ENCODE data around the gene NEMF.

The NEMF gene

DNA sequence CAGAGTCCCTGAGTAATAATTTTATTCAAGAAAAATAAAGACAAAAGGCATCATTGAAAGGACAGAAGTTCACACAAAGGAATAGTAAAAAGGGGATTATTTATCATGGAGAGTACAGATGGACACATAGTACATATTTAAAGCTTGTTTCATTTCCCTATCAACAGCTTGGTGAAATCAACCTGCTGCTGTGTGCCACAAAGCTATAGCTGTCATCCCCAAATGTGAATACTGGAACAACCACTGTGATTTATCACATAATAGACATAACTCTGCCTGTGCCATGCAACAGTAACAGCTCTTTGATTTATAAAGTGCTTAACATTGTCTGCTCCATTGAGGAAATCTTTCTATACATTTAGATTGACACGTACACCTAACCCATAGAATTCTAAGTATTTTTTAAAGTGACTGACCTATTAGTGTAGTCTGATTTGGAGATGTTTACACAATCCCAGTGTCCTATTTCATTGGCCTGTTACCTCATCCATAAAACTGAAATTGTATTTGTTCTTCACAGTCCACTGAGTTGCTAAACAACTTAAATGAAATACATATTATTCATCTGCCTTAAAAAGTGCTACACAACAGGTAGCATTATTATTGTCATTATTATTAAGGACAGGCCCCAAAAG is 3.3 kb downstream of the NEMF start (continued):
- TF ChIP-seq ZBTB10 (tag by site-specific recombination; IDR thresholded peaks at IDR 0.05) (no peak), ZNF843 (tag by site-specific recombination; IDR thresholded peaks at IDR 0.05) (peak; percentile 84), ZNF157 (tag by site-specific recombination; IDR thresholded peaks at IDR 0.05) (no peak), ZNF155 (tag by site-specific recombination; IDR thresholded peaks at IDR 0.05) (no peak), YY1 (tag by site-specific recombination; IDR thresholded peaks at IDR 0.05) (no peak), ZNF580 (tag by site-specific recombination; IDR thresholded peaks at IDR 0.05) (no peak), OSR2 (tag by site-specific recombination; IDR thresholded peaks at IDR 0.05) (peak; percentile 76), ZNF571 (tag by site-specific recombination; IDR thresholded peaks at IDR 0.05) (no peak), ZNF501 (tag by site-specific recombination; IDR thresholded peaks at IDR 0.05) (no peak), ZNF623 (tag by site-specific recombination; IDR thresholded peaks at IDR 0.05) (no peak), ZNF624 (tag by site-specific recombination; IDR thresholded peaks at IDR 0.05) (no peak), ZSCAN16 (tag by site-specific recombination; IDR thresholded peaks at IDR 0.05) (no peak), KLF1 (tag by site-specific recombination; IDR thresholded peaks at IDR 0.05) (no peak), ZNF398 (tag by site-specific recombination; IDR thresholded peaks at IDR 0.05) (no peak), ZNF138 (tag by site-specific recombination; IDR thresholded peaks at IDR 0.05; ENCODE audit: borderline replicate concordance) (no peak), ZNF302 (tag by site-specific recombination; IDR thresholded peaks at IDR 0.05; ENCODE audit: low read depth) (no peak), ZNF416 (tag by site-specific recombination; IDR thresholded peaks at IDR 0.05) (no peak), ZNF311 (tag by site-specific recombination; IDR thresholded peaks at IDR 0.05; ENCODE audit: borderline replicate concordance) (no peak), SCRT2 (tag by site-specific recombination; IDR thresholded peaks at IDR 0.05) (peak; percentile 97), GLI2 (tag by site-specific recombination; IDR thresholded peaks at IDR 0.05; ENCODE audit: borderline replicate concordance, low read depth) (no peak), ZNF514 (tag by site-specific recombination; IDR thresholded peaks at IDR 0.05) (no peak), KLF16 (tag by site-specific recombination; IDR thresholded peaks at IDR 0.05) (no peak), SP3 (tag by site-specific recombination; IDR thresholded peaks at IDR 0.05) (no peak), ZNF621 (tag by site-specific recombination; IDR thresholded peaks at IDR 0.05) (no peak), PRDM1 (tag by site-specific recombination; IDR thresholded peaks at IDR 0.05) (no peak), ZNF19 (tag by site-specific recombination; IDR thresholded peaks at IDR 0.05; ENCODE audit: low read depth) (no peak), GLIS2 (tag by site-specific recombination; IDR thresholded peaks at IDR 0.05) (no peak), ZNF37A (tag by site-specific recombination; IDR thresholded peaks at IDR 0.05) (no peak), ZNF747 (tag by site-specific recombination; IDR thresholded peaks at IDR 0.05) (no peak), HOXC10 (CRISPR knock-in tag; IDR thresholded peaks at IDR 0.05) (no peak)
- TF ChIP-seq, protein P1, sequence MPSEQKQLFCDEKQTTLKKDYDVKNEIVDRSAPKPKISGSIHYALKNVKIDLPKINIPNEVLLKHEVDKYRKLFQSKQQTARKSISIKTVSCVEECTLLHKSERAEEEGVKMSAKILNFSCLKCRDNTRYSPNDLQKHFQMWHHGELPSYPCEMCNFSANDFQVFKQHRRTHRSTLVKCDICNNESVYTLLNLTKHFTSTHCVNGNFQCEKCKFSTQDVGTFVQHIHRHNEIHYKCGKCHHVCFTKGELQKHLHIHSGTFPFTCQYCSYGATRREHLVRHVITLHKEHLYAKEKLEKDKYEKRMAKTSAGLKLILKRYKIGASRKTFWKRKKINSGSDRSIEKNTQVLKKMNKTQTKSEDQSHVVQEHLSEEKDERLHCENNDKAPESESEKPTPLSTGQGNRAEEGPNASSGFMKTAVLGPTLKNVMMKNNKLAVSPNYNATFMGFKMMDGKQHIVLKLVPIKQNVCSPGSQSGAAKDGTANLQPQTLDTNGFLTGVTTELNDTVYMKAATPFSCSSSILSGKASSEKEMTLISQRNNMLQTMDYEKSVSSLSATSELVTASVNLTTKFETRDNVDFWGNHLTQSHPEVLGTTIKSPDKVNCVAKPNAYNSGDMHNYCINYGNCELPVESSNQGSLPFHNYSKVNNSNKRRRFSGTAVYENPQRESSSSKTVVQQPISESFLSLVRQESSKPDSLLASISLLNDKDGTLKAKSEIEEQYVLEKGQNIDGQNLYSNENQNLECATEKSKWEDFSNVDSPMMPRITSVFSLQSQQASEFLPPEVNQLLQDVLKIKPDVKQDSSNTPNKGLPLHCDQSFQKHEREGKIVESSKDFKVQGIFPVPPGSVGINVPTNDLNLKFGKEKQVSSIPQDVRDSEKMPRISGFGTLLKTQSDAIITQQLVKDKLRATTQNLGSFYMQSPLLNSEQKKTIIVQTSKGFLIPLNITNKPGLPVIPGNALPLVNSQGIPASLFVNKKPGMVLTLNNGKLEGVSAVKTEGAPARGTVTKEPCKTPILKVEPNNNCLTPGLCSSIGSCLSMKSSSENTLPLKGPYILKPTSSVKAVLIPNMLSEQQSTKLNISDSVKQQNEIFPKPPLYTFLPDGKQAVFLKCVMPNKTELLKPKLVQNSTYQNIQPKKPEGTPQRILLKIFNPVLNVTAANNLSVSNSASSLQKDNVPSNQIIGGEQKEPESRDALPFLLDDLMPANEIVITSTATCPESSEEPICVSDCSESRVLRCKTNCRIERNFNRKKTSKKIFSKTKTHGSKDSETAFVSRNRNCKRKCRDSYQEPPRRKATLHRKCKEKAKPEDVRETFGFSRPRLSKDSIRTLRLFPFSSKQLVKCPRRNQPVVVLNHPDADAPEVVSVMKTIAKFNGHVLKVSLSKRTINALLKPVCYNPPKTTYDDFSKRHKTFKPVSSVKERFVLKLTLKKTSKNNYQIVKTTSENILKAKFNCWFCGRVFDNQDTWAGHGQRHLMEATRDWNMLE (tag by site-specific recombination; conservative IDR thresholded peaks at IDR 0.05; ENCODE audit: low read depth), result no peak
- TF ChIP-seq, protein P2, sequence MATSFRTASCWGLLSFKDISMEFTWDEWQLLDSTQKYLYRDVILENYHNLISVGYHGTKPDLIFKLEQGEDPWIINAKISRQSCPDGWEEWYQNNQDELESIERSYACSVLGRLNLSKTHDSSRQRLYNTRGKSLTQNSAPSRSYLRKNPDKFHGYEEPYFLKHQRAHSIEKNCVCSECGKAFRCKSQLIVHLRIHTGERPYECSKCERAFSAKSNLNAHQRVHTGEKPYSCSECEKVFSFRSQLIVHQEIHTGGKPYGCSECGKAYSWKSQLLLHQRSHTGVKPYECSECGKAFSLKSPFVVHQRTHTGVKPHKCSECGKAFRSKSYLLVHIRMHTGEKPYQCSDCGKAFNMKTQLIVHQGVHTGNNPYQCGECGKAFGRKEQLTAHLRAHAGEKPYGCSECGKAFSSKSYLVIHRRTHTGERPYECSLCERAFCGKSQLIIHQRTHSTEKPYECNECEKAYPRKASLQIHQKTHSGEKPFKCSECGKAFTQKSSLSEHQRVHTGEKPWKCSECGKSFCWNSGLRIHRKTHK (tag by site-specific recombination; IDR thresholded peaks at IDR 0.05), result no peak

Measured in HEK293 (cell line).